Prostate gland (tissue), 2 donors: ENCODE results near the gene XKR3.
"Not testable (repeated sequence)": the region's sequence is repeated elsewhere in the genome, so short reads cannot be mapped to it uniquely, and the experiment has no call there.

Experiments used
- CTCF ChIP-seq, 4 experiments: fragments of 200-600 bp in 2 of 4; fragments of 450-650 bp in 2 of 4; sonication (generic) in 2 of 4; IDR thresholded peaks; 1 replicate in 3 of 4; 2 replicates in 1 of 4; pipeline ENCODE4 v1.5.1; 2016 to 2019; ENCODE audit warnings: antibody characterized with exemption in 4 of 4, mild to moderate bottlenecking in 2 of 4, moderate library complexity in 2 of 4
- POLR2AphosphoS5 ChIP-seq: sonication (generic); formaldehyde crosslinking; IDR thresholded peaks from one replicate; pipeline ENCODE4 v1.6.1; 2017; ENCODE audit warnings: antibody characterized with exemption

GRCh38 chr22:16869640-16870039 lies 44.4 kb upstream of the XKR3 start:
- TF ChIP-seq CTCF (IDR thresholded peaks at IDR 0.05); POLR2AphosphoS5: not testable (repeated sequence)
